Hematopoietic multipotent progenitor cell (in vitro differentiated cells): ENCODE data around the gene ATIC. TPM values are rescaled to one million over a fixed set of nuclear protein-coding genes. Genes with fewer than 3 reads are reported as not detected.

ENCODE experiments used
- DNase-seq, 3 donors: peaks; one replicate each; pipeline ENCODE4 v3.0.0-alpha.2; 2011 to 2015; ENCODE audit warnings: low read depth in 2 of 3, low spot score in 2 of 3
- total RNA-seq: library from RNA; depleted of rRNA; stranded (reverse); fragments of >200 nt; gene quantifications from one replicate; pipeline ENCODE4 v1.2.3, GENCODE V29; 2012

Gene ATIC
- total RNA-seq, 1 donor: 19.1 TPM

- DNase-seq: no peak
These were observed 62.1 kb downstream of the ATIC start for GRCh38 chr2:215374002-215374401.

DNA sequence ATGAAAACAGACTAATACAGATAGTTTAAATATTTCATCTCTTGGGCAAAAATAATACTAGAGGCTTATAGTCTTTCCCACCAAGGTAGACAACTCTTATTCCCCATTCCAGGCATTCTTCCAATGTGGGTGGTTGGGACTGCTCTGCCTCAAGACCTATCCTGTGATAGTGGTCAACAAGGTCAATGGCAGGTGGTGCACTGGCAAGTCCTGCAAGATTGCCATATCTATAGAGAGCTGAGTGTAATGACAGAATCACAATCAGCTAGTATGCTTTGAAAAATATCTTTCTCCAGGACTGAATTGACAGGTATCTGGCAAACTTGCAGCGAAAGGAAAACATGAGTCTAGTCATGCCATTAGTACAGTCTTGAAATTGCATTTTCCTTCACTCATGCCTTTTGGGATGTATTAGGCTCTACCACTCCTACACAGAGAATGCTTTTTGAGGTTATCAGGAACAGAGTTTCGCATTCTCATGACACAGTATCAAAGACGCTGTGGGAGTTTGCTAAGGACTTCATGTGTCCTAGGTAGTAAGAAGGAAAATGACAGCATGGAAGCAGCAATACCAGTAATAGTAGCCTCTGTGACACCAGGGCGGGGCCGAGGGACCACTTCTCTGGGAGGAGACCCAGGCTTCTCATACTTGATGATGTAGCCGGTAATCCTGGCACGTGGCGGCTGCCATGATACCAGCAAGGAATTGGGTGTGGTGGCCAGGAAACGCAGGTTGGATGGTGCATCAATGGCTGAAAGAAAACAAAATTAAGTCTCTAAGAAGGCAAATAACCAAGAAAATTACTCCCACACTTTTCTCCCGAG, 63.0 kb downstream of the ATIC start:
- no peak for DNase-seq

GRCh38 chr2:215375467-215375830, 63.6 kb downstream of the ATIC start:
- no peak for DNase-seq

DNA sequence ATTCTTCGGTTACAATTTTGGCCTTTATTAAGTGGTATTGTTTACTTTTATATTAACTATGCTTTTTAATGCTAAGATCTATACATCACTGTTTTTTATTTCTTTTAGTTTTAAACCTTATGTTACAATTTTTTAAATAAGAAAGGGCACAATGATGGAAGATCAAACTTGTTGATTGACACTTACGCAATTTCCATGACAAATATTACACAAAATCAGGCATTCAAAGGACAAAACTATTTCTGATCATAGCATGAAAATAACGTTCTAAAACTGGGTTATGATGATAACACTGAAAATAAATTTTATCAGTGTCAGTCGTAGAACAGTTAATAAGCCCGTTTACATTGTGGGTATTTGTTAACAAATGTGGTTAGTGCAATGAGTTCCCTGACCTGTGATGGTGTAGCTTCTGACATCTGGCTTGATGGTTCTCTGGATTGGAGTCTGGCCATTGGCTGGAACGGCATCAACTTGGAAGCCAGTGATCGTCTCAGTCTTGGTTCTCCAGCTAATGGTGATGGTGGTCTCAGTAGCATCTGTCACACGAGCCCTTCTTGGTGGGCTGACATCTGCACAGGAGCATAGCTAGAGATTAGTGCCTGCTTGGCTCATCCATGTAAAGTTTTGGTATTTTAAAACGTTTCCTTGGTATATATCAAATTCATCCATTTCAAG, 64.4 kb downstream of the ATIC start:
- DNase-seq: no peak

- no peak for DNase-seq
These were observed 65.4 kb downstream of the ATIC start for GRCh38 chr2:215377283-215377682.

DNA sequence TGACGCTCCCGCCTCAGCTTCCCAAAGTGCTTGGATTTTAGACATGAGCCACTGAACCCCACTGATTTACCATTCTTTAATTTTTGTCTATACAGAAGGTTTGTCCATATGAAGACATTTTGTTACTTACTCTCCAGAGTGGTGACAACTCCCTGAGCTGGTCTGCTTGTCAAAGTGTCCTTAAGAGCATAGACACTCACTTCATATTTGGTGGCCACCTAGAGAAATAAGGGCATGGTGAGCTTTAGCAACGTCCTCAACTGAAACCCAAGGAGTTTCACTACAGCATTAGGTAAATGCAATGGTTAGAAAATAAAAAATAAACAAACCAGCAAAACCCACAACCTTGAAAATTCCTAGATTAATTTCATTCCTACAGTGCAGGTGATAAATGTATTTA, 66.2 kb downstream of the ATIC start:
- no peak for DNase-seq

DNA sequence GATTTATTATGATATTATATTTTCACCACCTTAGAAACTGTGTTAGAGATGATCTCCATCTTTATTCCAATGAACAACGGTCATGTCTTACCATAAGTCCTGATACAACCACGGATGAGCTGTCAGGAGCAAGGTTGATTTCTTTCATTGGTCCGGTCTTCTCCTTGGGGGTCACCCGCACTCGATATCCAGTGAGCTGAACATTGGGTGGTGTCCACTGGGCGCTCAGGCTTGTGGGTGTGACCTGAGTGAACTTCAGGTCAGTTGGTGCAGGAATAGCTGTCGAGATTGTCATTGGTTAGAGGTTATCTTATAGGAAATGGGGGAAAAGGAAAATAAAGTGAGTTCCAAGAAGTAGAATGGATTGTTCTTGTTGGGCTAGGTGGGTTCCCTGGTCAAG, 67.2 kb downstream of the ATIC start:
- no peak for DNase-seq

DNA sequence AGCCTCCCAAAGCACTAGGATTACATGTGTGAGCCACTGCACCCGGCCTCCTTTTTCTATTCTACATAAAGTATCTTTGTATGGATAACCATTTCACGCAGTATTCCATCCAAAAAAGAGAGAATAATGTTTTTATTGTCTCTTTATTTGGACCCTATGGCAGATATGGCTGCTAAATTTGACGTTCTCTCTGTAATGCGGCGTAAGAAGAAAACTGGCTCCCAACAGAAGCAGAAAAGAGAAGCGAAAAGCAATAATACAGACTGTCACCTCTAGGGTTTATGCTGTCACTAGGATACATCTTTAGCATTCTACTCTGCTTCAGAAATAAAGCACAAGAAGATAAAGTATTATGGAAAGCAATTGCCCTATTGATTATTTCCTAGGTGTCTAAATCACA, 68.1 kb downstream of the ATIC start:
- DNase-seq: no peak

- DNase-seq: no peak
These were observed 68.8 kb downstream of the ATIC start for GRCh38 chr2:215380699-215381098.

DNA sequence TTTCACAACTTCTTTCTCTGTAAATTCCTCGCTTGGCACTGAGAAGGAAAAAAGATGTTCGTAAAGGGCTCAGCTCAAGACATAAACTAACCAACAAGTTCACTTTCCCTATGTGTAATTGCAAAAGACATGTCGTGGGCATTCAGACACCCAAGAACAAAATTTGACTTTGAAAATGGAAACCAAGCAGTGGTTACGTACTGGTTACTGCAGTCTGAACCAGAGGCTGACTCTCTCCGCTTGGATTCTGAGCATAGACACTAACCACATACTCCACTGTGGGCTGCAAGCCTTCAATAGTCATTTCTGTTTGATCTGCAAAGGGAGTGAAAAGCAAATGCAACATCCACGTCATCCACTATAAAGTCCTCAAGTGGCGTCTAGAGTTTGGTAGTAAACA, 70.2 kb downstream of the ATIC start:
- no peak for DNase-seq

DNA sequence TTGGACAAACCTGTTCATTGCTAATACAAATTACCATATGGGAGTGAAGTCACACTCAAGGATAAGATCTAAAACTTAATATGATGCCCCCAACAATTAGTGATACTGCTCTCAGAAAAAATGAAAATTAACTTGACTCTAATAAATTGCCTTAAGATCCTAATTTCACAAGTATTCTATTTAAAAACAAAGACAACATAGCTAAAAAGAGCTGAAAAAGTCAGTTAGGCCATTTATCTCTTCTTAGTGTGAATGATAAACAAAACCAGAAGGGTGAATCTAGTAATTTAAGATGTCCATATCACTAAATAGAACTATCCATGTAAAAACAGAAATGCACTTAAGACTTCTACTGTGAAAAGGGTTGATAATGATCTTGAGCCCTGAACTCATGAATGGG, 70.6 kb downstream of the ATIC start:
- DNase-seq: no peak

- DNase-seq: no peak
These were observed 71.9 kb downstream of the ATIC start for GRCh38 chr2:215383652-215384279.

DNA sequence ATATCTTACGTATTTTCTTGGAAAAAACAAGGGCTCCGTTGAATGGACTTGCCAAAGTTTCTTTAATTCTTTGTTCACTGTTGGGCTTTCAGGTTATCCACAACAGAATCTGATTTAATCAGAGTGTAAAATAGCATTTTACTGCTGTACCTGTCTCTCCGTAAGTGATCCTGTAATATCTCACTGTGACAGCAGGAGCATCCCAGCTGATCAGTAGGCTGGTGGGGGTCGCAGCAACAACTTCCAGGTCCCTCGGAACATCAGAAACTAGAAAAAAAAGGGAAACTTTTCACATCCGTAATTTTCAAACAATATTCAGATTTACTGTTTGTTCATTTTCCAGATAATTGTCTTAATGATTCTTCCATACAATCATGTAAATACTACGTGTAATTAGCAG, 72.9 kb downstream of the ATIC start:
- no peak for DNase-seq

DNA sequence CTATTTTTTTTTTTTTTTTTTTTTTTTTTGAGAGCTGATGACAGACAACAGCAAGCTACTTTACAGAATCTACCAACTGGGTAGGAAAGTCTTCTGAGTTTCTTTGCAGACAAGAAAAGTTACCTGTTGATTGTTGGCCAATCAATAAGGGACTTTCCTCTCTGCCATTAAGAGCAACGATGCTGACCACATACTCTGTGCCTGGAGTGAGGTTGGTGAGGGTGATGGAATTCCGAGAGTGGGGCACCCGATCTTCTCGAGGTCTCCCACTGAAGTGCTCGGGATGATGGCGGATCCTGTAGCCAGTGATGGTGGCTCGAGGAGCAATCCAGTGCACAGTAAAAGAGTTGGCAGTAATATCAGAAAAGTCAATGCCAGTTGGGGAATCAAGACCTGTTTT, 74.7 kb downstream of the ATIC start:
- DNase-seq: no peak

GRCh38 chr2:215388002-215388728, 76.3 kb downstream of the ATIC start:
- no peak for DNase-seq

DNA sequence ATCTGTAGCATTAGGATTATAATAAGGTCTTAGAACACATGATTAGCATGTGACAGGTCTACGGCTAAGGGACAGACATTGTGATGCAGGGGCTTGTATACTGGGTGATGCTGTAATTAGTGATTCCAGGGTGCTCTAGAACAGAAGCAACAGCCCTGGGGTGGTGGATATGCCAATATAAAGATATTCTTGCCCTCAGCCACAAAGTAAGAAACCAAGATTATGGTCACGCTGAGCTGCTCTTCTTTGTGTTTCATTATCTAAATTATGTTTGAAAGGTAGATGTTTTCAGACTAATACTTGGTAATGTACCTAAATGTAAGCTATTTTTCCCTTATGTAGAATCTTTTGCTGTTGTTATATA, 78.7 kb downstream of the ATIC start:
- DNase-seq: no peak

- no peak for DNase-seq
These were observed 79.7 kb downstream of the ATIC start for GRCh38 chr2:215391531-215391930.

DNA sequence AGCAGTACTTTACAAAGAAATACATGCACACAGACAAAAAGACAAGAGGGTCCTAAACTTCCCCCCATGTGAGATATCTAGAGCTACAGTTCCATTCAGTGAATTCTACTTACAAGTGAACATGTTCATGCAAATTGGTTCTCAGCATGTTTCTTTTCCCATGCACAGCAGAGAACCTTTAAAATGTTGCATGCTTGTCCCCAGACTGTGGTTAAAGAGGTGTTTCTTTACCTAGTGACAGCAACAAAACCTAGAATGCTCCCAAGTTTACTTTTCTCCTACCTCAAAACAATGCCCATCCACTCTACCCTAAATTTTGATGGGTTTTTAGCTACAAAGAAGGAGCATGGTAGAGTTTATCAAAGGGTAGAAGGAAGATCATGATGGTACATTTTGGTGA, 80.3 kb downstream of the ATIC start:
- DNase-seq: no peak

- DNase-seq: no peak
These were observed 80.9 kb downstream of the ATIC start for GRCh38 chr2:215392687-215393270.

- no peak for DNase-seq
These were observed 82.4 kb downstream of the ATIC start for GRCh38 chr2:215394102-215394805.
